HFF-Myc (cell line): Measurements from ENCODE around the gene NEDD9.
A peak's percentile ranks its signal among the peaks of the same experiment; 100 is the strongest.

ENCODE experiments used
- DNase-seq: peaks from one replicate; pipeline ENCODE4 v3.0.0-alpha.2; 2011; ENCODE audit warnings: low read depth; ENCODE audit errors: extremely low read depth
- H3K4me3 ChIP-seq: replicated peaks from 2 replicates; pipeline ENCODE4 v1.5.1; 2011; ENCODE audit warnings: low read depth, mild to moderate bottlenecking, control low read depth, low read length
- CTCF ChIP-seq: IDR thresholded peaks from 2 replicates; pipeline ENCODE4 v1.5.1; 2012; ENCODE audit warnings: mild to moderate bottlenecking, low read depth, low read length, control low read depth; ENCODE audit errors: missing control alignments

Gene NEDD9

GRCh38 chr6:11276911-11277274 lies 44.4 kb upstream of the NEDD9 start:
- no peak overlapping the region for H3K4me3 ChIP-seq
- no peak for TF ChIP-seq CTCF
- DNase-seq = peak; percentile 9

- DNase-seq = no peak
- no peak for TF ChIP-seq CTCF
- H3K4me3 ChIP-seq = no peak overlapping the region
These were observed 43.8 kb upstream of the NEDD9 start for GRCh38 chr6:11276228-11276627.

GRCh38 chr6:11275598-11275997 lies 43.1 kb upstream of the NEDD9 start:
- no peak for TF ChIP-seq CTCF
- DNase-seq = no peak
- no peak overlapping the region for H3K4me3 ChIP-seq

- no peak for DNase-seq
- H3K4me3 ChIP-seq = no peak overlapping the region
- no peak for TF ChIP-seq CTCF
These were observed 41.1 kb upstream of the NEDD9 start for GRCh38 chr6:11273406-11274065.

GRCh38 chr6:11272491-11273192 lies 40.2 kb upstream of the NEDD9 start:
- no peak for DNase-seq
- no peak overlapping the region for H3K4me3 ChIP-seq
- TF ChIP-seq CTCF = no peak

- DNase-seq = peak; percentile 40
- no peak for TF ChIP-seq CTCF
- no peak overlapping the region for H3K4me3 ChIP-seq
These were observed 39.0 kb upstream of the NEDD9 start for GRCh38 chr6:11271228-11272020.
